Ascending aorta (tissue), 2 donors: ENCODE measurements around the gene KIF5A. TPM values are rescaled to one million over a fixed set of nuclear protein-coding genes. Genes with fewer than 3 reads are reported as not detected.
"Not testable (repeated sequence)": the region's sequence is repeated elsewhere in the genome, so short reads cannot be mapped to it uniquely, and the experiment has no call there.

ENCODE experiments used
- DNase-seq, 2 donors: peaks; one replicate each; pipeline ENCODE4 v3.0.0-alpha.2; 2019; ENCODE audit warnings: low spot score in 2 of 2
- H3K27ac ChIP-seq, 2 donors: fragments of 200-600 bp; sonication (generic); one replicate each; pipeline ENCODE4 v1.5.1; 2016 to 2017; ENCODE audit warnings: mild to moderate bottlenecking in 1 of 2
- H3K27me3 ChIP-seq: fragments of 200-600 bp; sonication (generic); one replicate; pipeline ENCODE4 v1.5.1; 2017
- H3K36me3 ChIP-seq, 2 donors: fragments of 200-600 bp; sonication (generic); one replicate each; pipeline ENCODE4 v1.5.1; 2016
- H3K4me1 ChIP-seq, 2 donors: fragments of 200-600 bp; sonication (generic); one replicate each; pipeline ENCODE4 v1.5.1; 2016 to 2017; ENCODE audit warnings: mild to moderate bottlenecking in 1 of 2
- H3K4me3 ChIP-seq, 2 donors: fragments of 200-600 bp; sonication (generic); one replicate each; pipeline ENCODE4 v1.5.1; 2016 to 2017; ENCODE audit warnings: mild to moderate bottlenecking in 1 of 2
- H3K9me3 ChIP-seq, 2 donors: fragments of 200-600 bp; sonication (generic); one replicate each; pipeline ENCODE4 v1.5.1; 2016
- CTCF ChIP-seq, 3 experiments: fragments of 200-600 bp in 2 of 3; fragments of 450-650 bp in 1 of 3; sonication (generic) in 2 of 3; IDR thresholded peaks; one replicate each; pipeline ENCODE4 v1.5.1; 2016 to 2019; ENCODE audit warnings: antibody characterized with exemption in 3 of 3, mild to moderate bottlenecking in 1 of 3, moderate library complexity in 1 of 3
- intact Hi-C: fragments of 100-400 bp; cut with DNase I; formaldehyde crosslinking; loops from one replicate; pipeline ENCODE4 v1.15.1; 2023
- total RNA-seq: library from RNA; depleted of rRNA; stranded (reverse); fragments of >200 nt; gene quantifications from one replicate; pipeline ENCODE4 v1.1.0, GENCODE V29; 2016

The KIF5A gene
- total RNA-seq, 1 donor from 2014 or later = not detected

- Histone ChIP-seq H3K4me3 (no peak overlapping the region), H3K27ac (no peak overlapping the region), H3K36me3 (peaks cover 25 to 38% of the 10 kb centered on the region in 2 donors), H3K9me3 (no peaks in the 10 kb centered on the region), H3K27me3 (no peaks in the 10 kb centered on the region), H3K4me1 (peaks cover 5 to 19% of the 10 kb centered on the region in 2 donors)
- intact Hi-C loops = no loop called here
- TF ChIP-seq CTCF (IDR thresholded peaks at IDR 0.05) = no peak
- DNase-seq = no peak
Observed at GRCh38 chr12:57617942-57618341, 68.1 kb downstream of the KIF5A start.

- peaks cover 5 to 14% of the 10 kb centered on the region in 2 donors for H3K4me1 ChIP-seq
- H3K27me3 ChIP-seq, H3K27ac ChIP-seq, DNase-seq, H3K9me3 ChIP-seq, H3K4me3 ChIP-seq, intact Hi-C loops: not testable (repeated sequence)
- peaks cover 25 to 33% of the 10 kb centered on the region in 2 donors for H3K36me3 ChIP-seq
Observed at GRCh38 chr12:57618431-57618830, 68.6 kb downstream of the KIF5A start.

- no peak for TF ChIP-seq CTCF (IDR thresholded peaks at IDR 0.05)
- intact Hi-C loops = no loop called here
- H3K4me1 ChIP-seq = peaks cover 5 to 8% of the 10 kb centered on the region in 2 donors
- H3K4me3 ChIP-seq = no peak overlapping the region
- no peak for DNase-seq
- no peaks in the 10 kb centered on the region for H3K9me3 ChIP-seq
- no peaks in the 10 kb centered on the region for H3K27me3 ChIP-seq
- peaks cover 25 to 29% of the 10 kb centered on the region in 2 donors for H3K36me3 ChIP-seq
- no peak overlapping the region for H3K27ac ChIP-seq
Observed at GRCh38 chr12:57618966-57619433, 69.2 kb downstream of the KIF5A start.

GRCh38 chr12:57619434-57620244, 69.8 kb downstream of the KIF5A start:
- H3K4me3 ChIP-seq = no peak overlapping the region
- H3K4me1 ChIP-seq = peaks cover 5 to 8% of the 10 kb centered on the region in 2 donors
- no peaks in the 10 kb centered on the region for H3K9me3 ChIP-seq
- intact Hi-C loops = loop anchor here (2.0 kb wide), 1 partner anchor 29 kb away; the partner anchor contains the start of gene PIP4K2C
- no peak for DNase-seq
- peaks cover 22 to 23% of the 10 kb centered on the region in 2 donors for H3K36me3 ChIP-seq
- TF ChIP-seq CTCF (IDR thresholded peaks at IDR 0.05) = no peak
- H3K27me3 ChIP-seq = no peaks in the 10 kb centered on the region
- no peak overlapping the region for H3K27ac ChIP-seq

- H3K9me3 ChIP-seq = no peaks in the 10 kb centered on the region
- H3K4me1 ChIP-seq = peaks cover 5 to 8% of the 10 kb centered on the region in 2 donors
- intact Hi-C loops = loop anchor here (2.0 kb wide), 1 partner anchor 30 kb away; the partner anchor contains the start of gene PIP4K2C
- no peak overlapping the region for H3K4me3 ChIP-seq
- no peak for TF ChIP-seq CTCF (IDR thresholded peaks at IDR 0.05)
- H3K27me3 ChIP-seq = no peaks in the 10 kb centered on the region
- peaks cover 15% of the 10 kb centered on the region in 2 donors for H3K36me3 ChIP-seq
- H3K27ac ChIP-seq = no peak overlapping the region
- DNase-seq = no peak
Observed at GRCh38 chr12:57620245-57620935, 70.5 kb downstream of the KIF5A start.
